Activated CD4-positive, alpha-beta T cell treated with anti-CD3 and anti-CD28 coated beads for 36 hours (primary cell): Measurements from ENCODE around the gene COL20A1. TPM values are rescaled to one million over a fixed set of nuclear protein-coding genes. Genes with fewer than 3 reads are reported as not detected.

Source experiments
- ATAC-seq: fragments of 200-7000 bp; cut with Tn5 transposase; one replicate; pipeline ENCODE4 v1.10.0; 2021; ENCODE audit warnings: mild to moderate bottlenecking, moderate library complexity
- CTCF ChIA-PET: fragments of 350-600 bp; sonication (Branson Sonifier 250); formaldehyde crosslinking; loops from one replicate; lab custom pipeline; 2021; ENCODE audit warnings: antibody characterized with exemption; lab: Charles Lee
- POLR2A ChIA-PET: fragments of 350-600 bp; sonication (Branson Sonifier 250); formaldehyde crosslinking; loops from one replicate; lab custom pipeline; 2021; ENCODE audit warnings: antibody characterized with exemption, inconsistent platforms; lab: Charles Lee
- DNase-seq: peaks from one replicate; pipeline ENCODE4 v3.0.0-alpha.2; 2020
- H3K27ac Mint-ChIP-seq: one replicate; pipeline ENCODE4 v1.8.0; 2021; ENCODE audit warnings: mixed read lengths
- H3K27me3 Mint-ChIP-seq: one replicate; pipeline ENCODE4 v1.8.0; 2021; ENCODE audit warnings: mixed read lengths
- H3K36me3 Mint-ChIP-seq: one replicate; pipeline ENCODE4 v1.8.0; 2021; ENCODE audit warnings: low read depth, mixed read lengths
- H3K4me1 Mint-ChIP-seq: one replicate; pipeline ENCODE4 v1.8.0; 2021; ENCODE audit warnings: mixed read lengths
- H3K4me3 Mint-ChIP-seq: one replicate; pipeline ENCODE4 v1.8.0; 2021; ENCODE audit warnings: mild to moderate bottlenecking, moderate library complexity, mixed read lengths
- H3K9me3 Mint-ChIP-seq: one replicate; pipeline ENCODE4 v1.8.0; 2021; ENCODE audit warnings: low read depth, mixed read lengths
- intact Hi-C, 2 experiments: fragments of 100-400 bp; cut with DNase I in 1 of 2; cut with micrococcal nuclease in 1 of 2; formaldehyde crosslinking; loops; one replicate each; pipeline versions ENCODE4 v1.14.2 to v1.15.1; 2022 to 2024; cut with DNase I, micrococcal nuclease
- total RNA-seq, 2 experiments: library from RNA; stranded (reverse); gene quantifications; one replicate each; pipeline ENCODE4 v1.2.3, GENCODE V29; 2021

COL20A1 gene
- total RNA-seq, 2 experiments from 2014 or later = 0.04 to 0.09 TPM

DNA sequence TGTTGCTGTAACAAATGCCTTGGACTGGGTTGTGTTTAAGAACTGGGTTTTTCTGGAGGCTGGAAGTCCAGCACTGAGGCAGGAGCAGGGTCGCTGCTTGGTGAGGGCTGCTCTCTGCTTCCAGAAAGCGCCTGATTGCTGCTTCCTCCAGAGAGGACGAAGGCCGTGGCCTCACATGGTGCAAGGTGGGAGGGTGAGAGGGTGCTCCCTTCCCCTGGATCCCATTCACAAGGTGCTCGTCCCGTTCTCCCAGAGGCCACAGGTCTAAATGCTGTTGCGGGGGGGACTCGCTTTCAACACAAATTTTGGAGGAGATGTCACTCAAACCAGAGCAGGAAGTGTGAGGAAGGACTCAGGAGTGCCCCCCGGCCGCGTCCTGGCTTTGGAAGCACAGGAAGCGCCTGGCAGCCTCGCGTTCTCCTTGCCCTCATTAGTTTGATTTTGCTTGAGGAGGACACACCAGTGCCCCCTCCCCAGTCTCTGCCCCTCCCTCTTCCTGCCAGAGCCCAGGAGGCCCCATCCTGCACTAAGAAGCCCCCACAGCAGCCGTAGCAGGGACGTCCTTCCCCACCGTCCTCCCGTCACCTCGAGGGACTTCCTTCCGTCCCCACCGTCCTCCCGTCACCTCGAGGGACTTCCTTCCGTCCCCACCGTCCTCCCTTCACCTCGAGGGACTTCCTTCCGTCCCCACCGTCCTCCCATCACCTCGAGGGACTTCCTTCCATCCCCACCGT lies 31.0 kb upstream of the COL20A1 start:
- intact Hi-C loops = no loop called here
- Mint-ChIP-seq H3K36me3 (no peaks in the 10 kb centered on the region), H3K27me3 (peaks cover 24% of the 10 kb centered on the region), H3K4me1 (no peaks in the 10 kb centered on the region), H3K27ac (no peak overlapping the region), H3K4me3 (no peak overlapping the region), H3K9me3 (no peaks in the 10 kb centered on the region)
- ChIA-PET CTCF (no interaction called here), POLR2A (no interaction called here)
- ATAC-seq (no peak), DNase-seq (no peak)

GRCh38 chr20:63262836-63263235 lies 30.1 kb upstream of the COL20A1 start:
- Mint-ChIP-seq H3K27me3 (peaks cover 19% of the 10 kb centered on the region), H3K9me3 (no peaks in the 10 kb centered on the region), H3K4me1 (no peaks in the 10 kb centered on the region), H3K27ac (no peak overlapping the region), H3K36me3 (no peaks in the 10 kb centered on the region), H3K4me3 (no peak overlapping the region)
- intact Hi-C loops = no loop called here
- ATAC-seq = no peak
- no peak for DNase-seq
- POLR2A ChIA-PET = no interaction called here
- CTCF ChIA-PET = no interaction called here

GRCh38 chr20:63264000-63264399 lies 29.0 kb upstream of the COL20A1 start:
- POLR2A ChIA-PET = no interaction called here
- H3K27me3 Mint-ChIP-seq = peaks cover 19% of the 10 kb centered on the region
- no peaks in the 10 kb centered on the region for H3K36me3 Mint-ChIP-seq
- no peak overlapping the region for H3K27ac Mint-ChIP-seq
- no peaks in the 10 kb centered on the region for H3K4me1 Mint-ChIP-seq
- CTCF ChIA-PET = no interaction called here
- intact Hi-C loops = no loop called here
- DNase-seq (no peak), ATAC-seq (no peak)
- H3K9me3 Mint-ChIP-seq = no peaks in the 10 kb centered on the region
- no peak overlapping the region for H3K4me3 Mint-ChIP-seq

GRCh38 chr20:63264519-63264918 lies 28.5 kb upstream of the COL20A1 start:
- Mint-ChIP-seq H3K27ac (no peak overlapping the region), H3K9me3 (no peaks in the 10 kb centered on the region), H3K36me3 (no peaks in the 10 kb centered on the region), H3K4me3 (no peak overlapping the region), H3K4me1 (no peaks in the 10 kb centered on the region), H3K27me3 (peaks cover 19% of the 10 kb centered on the region)
- intact Hi-C loops = no loop called here
- POLR2A ChIA-PET = no interaction called here
- CTCF ChIA-PET = no interaction called here
- DNase-seq (no peak), ATAC-seq (no peak)

DNA sequence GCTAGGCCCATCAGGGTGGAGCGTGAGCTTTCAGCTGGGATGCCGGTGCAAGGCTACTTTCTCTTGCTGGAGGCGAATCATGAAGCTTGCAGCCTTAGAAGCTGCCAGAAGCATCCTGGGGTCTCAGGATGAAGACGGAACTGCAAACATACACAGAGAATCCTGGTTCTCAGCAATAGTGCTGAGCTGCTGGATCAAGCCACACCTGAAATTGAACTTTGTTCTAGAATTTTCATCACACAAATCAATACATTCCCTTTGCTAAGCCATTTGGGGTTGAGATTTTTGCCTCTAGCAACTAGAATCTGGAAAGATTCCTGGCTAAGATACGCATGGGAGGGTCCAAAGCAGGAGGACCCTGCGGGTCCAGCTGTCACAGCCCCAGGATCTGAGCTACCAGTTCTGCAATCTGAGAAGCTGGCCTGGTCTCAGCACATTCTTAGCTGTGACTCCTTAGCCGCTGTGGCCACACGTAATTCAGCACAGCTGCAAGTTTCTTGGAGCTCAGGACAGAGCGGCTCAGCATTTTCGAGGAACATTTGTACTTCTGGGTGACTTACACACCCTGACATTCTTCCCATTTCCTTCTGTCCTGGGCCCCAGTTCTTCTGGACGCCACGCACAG lies 27.0 kb upstream of the COL20A1 start:
- Mint-ChIP-seq H3K9me3 (no peaks in the 10 kb centered on the region), H3K4me1 (peaks cover 2% of the 10 kb centered on the region), H3K4me3 (no peak overlapping the region), H3K27ac (no peak overlapping the region), H3K36me3 (no peaks in the 10 kb centered on the region), H3K27me3 (peaks cover 19% of the 10 kb centered on the region)
- intact Hi-C loops = no loop called here
- DNase-seq (no peak), ATAC-seq (no peak)
- ChIA-PET CTCF (interaction anchor here (1.0 kb wide), 1 partner anchor 42 kb away, joined by 3 read pairs; no protein-coding TSS in a partner anchor), POLR2A (no interaction called here)

- no peak for ATAC-seq
- CTCF ChIA-PET = no interaction called here
These were observed 25.3 kb upstream of the COL20A1 start for GRCh38 chr20:63267691-63268090.

DNA sequence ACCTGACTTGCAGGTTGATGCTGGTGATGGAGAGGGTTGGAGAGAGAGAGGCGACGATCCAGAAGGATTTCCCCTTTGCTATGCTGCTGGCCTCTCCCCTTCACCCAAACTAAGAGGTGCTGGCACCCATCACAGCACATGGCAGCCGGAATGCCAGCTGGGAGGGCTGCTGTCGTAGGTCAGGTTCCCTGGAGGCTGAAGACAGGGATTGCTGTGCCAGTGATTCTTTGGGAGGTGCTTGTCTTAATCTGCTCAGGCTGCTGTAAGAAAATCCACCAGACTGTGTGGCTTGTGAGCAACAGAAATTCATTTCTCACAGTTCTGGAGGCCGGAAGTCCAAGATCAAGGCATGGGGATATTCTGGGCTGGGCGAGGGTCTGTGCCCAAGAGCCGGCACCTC lies 24.7 kb upstream of the COL20A1 start:
- H3K36me3 Mint-ChIP-seq = no peaks in the 10 kb centered on the region

More at GRCh38 chr20:63267691-63268090, 25.3 kb upstream of the COL20A1 start:
- H3K4me1 Mint-ChIP-seq = peaks cover 7% of the 10 kb centered on the region
- no peak for DNase-seq
- intact Hi-C loops = no loop called here
- H3K4me3 Mint-ChIP-seq = no peak overlapping the region
- H3K36me3 Mint-ChIP-seq = no peaks in the 10 kb centered on the region
- H3K9me3 Mint-ChIP-seq = no peaks in the 10 kb centered on the region
- POLR2A ChIA-PET = no interaction called here
- H3K27me3 Mint-ChIP-seq = peaks cover 13% of the 10 kb centered on the region
- no peak overlapping the region for H3K27ac Mint-ChIP-seq

GRCh38 chr20:63268671-63269439 lies 24.1 kb upstream of the COL20A1 start:
- intact Hi-C loops = no loop called here
- Mint-ChIP-seq H3K9me3 (no peaks in the 10 kb centered on the region), H3K27ac (no peak overlapping the region), H3K27me3 (peaks cover 10% of the 10 kb centered on the region), H3K4me3 (no peak overlapping the region), H3K36me3 (peaks cover under 1% of the 10 kb centered on the region), H3K4me1 (peaks cover 12% of the 10 kb centered on the region)
- DNase-seq = no peak
- ChIA-PET POLR2A (no interaction called here), CTCF (no interaction called here)
- ATAC-seq = no peak

More for the DNA sequence above, 24.7 kb upstream of the COL20A1 start:
- ChIA-PET POLR2A (no interaction called here), CTCF (no interaction called here)
- no peak overlapping the region for H3K27ac Mint-ChIP-seq
- H3K4me3 Mint-ChIP-seq = no peak overlapping the region
- intact Hi-C loops = no loop called here
- DNase-seq = no peak
- H3K27me3 Mint-ChIP-seq = peaks cover 10% of the 10 kb centered on the region
- H3K4me1 Mint-ChIP-seq = peaks cover 7% of the 10 kb centered on the region
- no peak for ATAC-seq
- no peaks in the 10 kb centered on the region for H3K9me3 Mint-ChIP-seq

- H3K9me3 Mint-ChIP-seq = no peaks in the 10 kb centered on the region
- ChIA-PET CTCF (interaction anchor here (0.9 to 1.6 kb wide), 2 partner anchors 12 to 45 kb away, joined by 3 to 4 read pairs; no protein-coding TSS in a partner anchor), POLR2A (no interaction called here)
- no peak overlapping the region for H3K4me3 Mint-ChIP-seq
- DNase-seq = no peak
- H3K27me3 Mint-ChIP-seq = peaks cover 7% of the 10 kb centered on the region
- intact Hi-C loops = loop anchor here in 1 of 2 experiments (5.0 kb wide), 3 partner anchors 253 to 967 kb away; partner anchors contain the start of genes ADRM1, DIDO1 and PPDPF
- H3K36me3 Mint-ChIP-seq = peaks cover 2% of the 10 kb centered on the region
- no peak overlapping the region for H3K27ac Mint-ChIP-seq
- no peak for ATAC-seq
- peaks cover 19% of the 10 kb centered on the region for H3K4me1 Mint-ChIP-seq
These were observed 23.3 kb upstream of the COL20A1 start for GRCh38 chr20:63269724-63270123.

GRCh38 chr20:63270606-63271325 lies 22.2 kb upstream of the COL20A1 start:
- H3K4me1 Mint-ChIP-seq = peaks cover 27% of the 10 kb centered on the region
- DNase-seq = no peak
- CTCF ChIA-PET = interaction anchor here (0.9 to 1.6 kb wide), 4 partner anchors 11 to 312 kb away, joined by 3 to 4 read pairs (median 3); no protein-coding TSS in a partner anchor
- no peak for ATAC-seq
- H3K27ac Mint-ChIP-seq = no peak overlapping the region
- H3K36me3 Mint-ChIP-seq = peaks cover 2% of the 10 kb centered on the region
- POLR2A ChIA-PET = no interaction called here
- H3K4me3 Mint-ChIP-seq = no peak overlapping the region
- H3K27me3 Mint-ChIP-seq = peaks cover 5% of the 10 kb centered on the region
- intact Hi-C loops = loop anchor here in 1 of 2 experiments (5.0 kb wide), 3 partner anchors 252 to 968 kb away; partner anchors contain the start of genes ADRM1, DIDO1 and PPDPF
- H3K9me3 Mint-ChIP-seq = no peaks in the 10 kb centered on the region
